K562 (cell line): ENCODE data around the gene CFAP54.

Source experiments
- ATF1 ChIP-seq, 2 experiments: fragments of 450-650 bp in 1 of 2; IDR thresholded peaks; 2 replicates each; pipeline ENCODE4 v1.6.1; 2016; ENCODE audit warnings: missing compliant biosample characterization in 1 of 2, missing genetic modification characterization in 1 of 2
- CTCF ChIP-seq, 3 experiments: IDR thresholded peaks in 2 of 3; conservative IDR thresholded peaks in 1 of 3; 2 replicates each; pipeline ENCODE4 v1.5.1; 2011 to 2012; ENCODE audit warnings: low read length in 3 of 3, mild to moderate bottlenecking in 3 of 3, control low read depth in 2 of 3, improper control_type of control experiment in 1 of 3, inconsistent platforms in 1 of 3, low read depth in 1 of 3, mixed read lengths in 1 of 3, moderate library complexity in 1 of 3; ENCODE audit not compliant: insufficient read depth in 2 of 3
- DNMT1 ChIP-seq: fragments of 450-650 bp; IDR thresholded peaks from 2 replicates; pipeline ENCODE4 v1.6.1; 2016; ENCODE audit warnings: antibody characterized with exemption, mild to moderate bottlenecking
- ELK1 ChIP-seq: sonication (generic); formaldehyde crosslinking; IDR thresholded peaks from 2 replicates; pipeline ENCODE4 v1.8.1; 2022; ENCODE audit warnings: missing genetic modification reagents
- KAT7 ChIP-seq: sonication (generic); formaldehyde crosslinking; IDR thresholded peaks from 2 replicates; pipeline ENCODE4 v1.8.0; 2022; ENCODE audit warnings: missing genetic modification reagents, mild to moderate bottlenecking, borderline replicate concordance
- MAX ChIP-seq: sonication (generic); formaldehyde crosslinking; IDR thresholded peaks from 2 replicates; pipeline ENCODE4 v1.9.0; 2022; ENCODE audit warnings: mild to moderate bottlenecking, missing genetic modification reagents
- MECOM ChIP-seq: fragments of 250-450 bp; sonication (Bioruptor Pico); IDR thresholded peaks from 2 replicates; pipeline ENCODE4 v1.8.0; 2022; ENCODE audit warnings: inconsistent platforms
- SREBF2 ChIP-seq: sonication (generic); formaldehyde crosslinking; IDR thresholded peaks from 2 replicates; pipeline ENCODE4 v1.4.0; 2020; ENCODE audit warnings: mild to moderate bottlenecking, missing genetic modification reagents
- YY1 ChIP-seq, 3 experiments: IDR thresholded peaks; 2 replicates each; pipeline ENCODE4 v1.6.1; 2011; ENCODE audit warnings: low read length in 2 of 3, mild to moderate bottlenecking in 2 of 3, moderate library complexity in 2 of 3, borderline replicate concordance in 1 of 3, control low read depth in 1 of 3, low read depth in 1 of 3; ENCODE audit not compliant: insufficient read depth in 3 of 3, insufficient replicate concordance in 2 of 3, control insufficient read depth in 1 of 3, insufficient read length in 1 of 3; ENCODE audit errors: extremely low read depth in 1 of 3
- ZNF133 ChIP-seq: fragments of 250-450 bp; sonication (Bioruptor Pico); IDR thresholded peaks from 2 replicates; pipeline ENCODE4 v1.4.0; 2020; ENCODE audit warnings: mild to moderate bottlenecking
- ZNF589 ChIP-seq: fragments of 200-800 bp; sonication (Bioruptor generic); IDR thresholded peaks from 2 replicates; pipeline ENCODE4 v1.6.1; 2016; ENCODE audit warnings: low read depth, missing genetic modification characterization, missing compliant biosample characterization

- TF ChIP-seq YY1 (IDR thresholded peaks at IDR 0.05; ENCODE audit: borderline replicate concordance in 1 of 3, control insufficient read depth in 1 of 3, extremely low read depth in 1 of 3, insufficient read depth in 3 of 3, insufficient read length in 1 of 3, insufficient replicate concordance in 2 of 3, low read depth in 1 of 3, low read length in 2 of 3) (no peak), SREBF2 (CRISPR knock-in tag) (no peak), ELK1 (CRISPR knock-in tag) (no peak), MAX (CRISPR knock-in tag) (no peak), ZNF589 (CRISPR knock-in tag) (no peak), DNMT1 (no peak), CTCF (IDR thresholded peaks at IDR 0.05 in 2 of 3, conservative IDR thresholded peaks at IDR 0.05 in 1 of 3; ENCODE audit: insufficient read depth in 2 of 3, low read depth in 1 of 3, low read length in 3 of 3) (no peak), KAT7 (no peak), ATF1 (CRISPR knock-in tag; IDR thresholded peaks at IDR 0.05) (no peak), ATF1 (tag; IDR thresholded peaks at IDR 0.05) (no peak), MECOM (CRISPR knock-in tag) (no peak), ZNF133 (CRISPR knock-in tag) (no peak)
Measured at GRCh38 chr12:96548384-96548783, 59.0 kb downstream of the CFAP54 start.
